Activated naive CD8-positive, alpha-beta T cell treated with anti-CD3 and anti-CD28 coated beads, Interleukin-2, amount 50 U/mL, for 24 hours (primary cell): ENCODE data around the gene ARHGAP23.
A peak's percentile ranks its signal among the peaks of the same experiment; 100 is the strongest.
"Not testable (repeated sequence)": the region's sequence is repeated elsewhere in the genome, so short reads cannot be mapped to it uniquely, and the experiment has no call there.

ENCODE experiments used
- ATAC-seq: fragments of 150-1000 bp; cut with Tn5 transposase; one replicate; pipeline ENCODE4 v1.10.0; 2021
- DNase-seq: peaks from one replicate; pipeline ENCODE4 v3.0.0; 2021
- H3K27ac Mint-ChIP-seq: one replicate; pipeline ENCODE4 v1.8.0; 2021; ENCODE audit warnings: mild to moderate bottlenecking, mixed read lengths
- H3K27me3 Mint-ChIP-seq: one replicate; pipeline ENCODE4 v1.8.0; 2021; ENCODE audit warnings: mixed read lengths
- H3K36me3 Mint-ChIP-seq: one replicate; pipeline ENCODE4 v1.8.0; 2021; ENCODE audit warnings: low read depth, mixed read lengths
- H3K4me1 Mint-ChIP-seq: one replicate; pipeline ENCODE4 v1.8.0; 2021; ENCODE audit warnings: mixed read lengths
- H3K4me3 Mint-ChIP-seq: one replicate; pipeline ENCODE4 v1.8.0; 2021; ENCODE audit warnings: mild to moderate bottlenecking, moderate library complexity, mixed read lengths
- H3K9me3 Mint-ChIP-seq: one replicate; pipeline ENCODE4 v1.8.0; 2021; ENCODE audit warnings: mixed read lengths

ARHGAP23 gene

GRCh38 chr17:38459567-38459966 is 31.3 kb downstream of the ARHGAP23 start:
- H3K27me3 Mint-ChIP-seq, result peaks cover 8% of the 10 kb centered on the region
- no peaks in the 10 kb centered on the region for H3K9me3 Mint-ChIP-seq
- H3K4me1 Mint-ChIP-seq, result peaks cover 4% of the 10 kb centered on the region
- DNase-seq (no peak), ATAC-seq (no peak)
- no peak overlapping the region for H3K27ac Mint-ChIP-seq
- no peak overlapping the region for H3K4me3 Mint-ChIP-seq
- no peaks in the 10 kb centered on the region for H3K36me3 Mint-ChIP-seq

DNA sequence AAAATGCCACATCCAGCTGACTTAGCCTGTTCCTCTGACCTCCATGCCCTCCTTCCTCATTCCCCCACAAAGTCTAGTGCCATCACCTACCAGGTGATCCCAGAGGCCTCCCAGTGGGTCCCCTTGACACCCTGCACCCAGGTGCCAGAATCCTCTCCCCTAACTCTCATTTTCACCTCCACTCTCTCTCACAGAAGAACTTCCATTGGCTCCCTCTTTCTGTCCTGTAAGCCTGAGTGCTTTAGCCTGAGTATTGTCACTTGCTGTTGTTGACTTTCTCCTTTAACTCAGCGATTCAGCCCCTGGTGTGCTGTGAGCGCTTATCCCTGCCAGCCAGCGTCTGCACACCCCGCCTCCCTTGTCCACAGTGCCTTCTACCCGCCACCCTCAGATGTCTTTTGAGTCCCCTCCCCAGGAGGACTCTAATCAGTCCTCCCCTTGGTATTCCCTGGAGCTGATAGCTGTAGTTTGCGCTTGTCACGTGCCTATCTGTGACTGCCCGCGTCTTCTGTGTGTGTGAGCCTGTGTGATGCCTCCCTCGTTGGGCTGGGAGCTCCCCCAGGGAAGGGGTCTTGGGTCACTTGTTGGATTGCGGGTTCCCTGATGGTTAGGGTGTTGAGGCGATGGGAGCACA is 31.9 kb downstream of the ARHGAP23 start:
- H3K4me1 Mint-ChIP-seq, result no peaks in the 10 kb centered on the region
- ATAC-seq (no peak), DNase-seq (no peak)
- no peaks in the 10 kb centered on the region for H3K36me3 Mint-ChIP-seq
- H3K27me3 Mint-ChIP-seq, result peaks cover 2% of the 10 kb centered on the region
- H3K27ac Mint-ChIP-seq, result no peak overlapping the region
- H3K9me3 Mint-ChIP-seq, result no peaks in the 10 kb centered on the region
- no peak overlapping the region for H3K4me3 Mint-ChIP-seq

GRCh38 chr17:38460716-38461630 is 32.7 kb downstream of the ARHGAP23 start:
- no peak overlapping the region for H3K27ac Mint-ChIP-seq
- no peaks in the 10 kb centered on the region for H3K9me3 Mint-ChIP-seq
- ATAC-seq, result no peak
- H3K36me3 Mint-ChIP-seq, result no peaks in the 10 kb centered on the region
- DNase-seq, result no peak
- H3K4me3 Mint-ChIP-seq, result no peak overlapping the region
- no peaks in the 10 kb centered on the region for H3K4me1 Mint-ChIP-seq
- H3K27me3 Mint-ChIP-seq, result peaks cover 1% of the 10 kb centered on the region

- H3K27ac Mint-ChIP-seq, result no peak overlapping the region
- H3K27me3 Mint-ChIP-seq, result no peaks in the 10 kb centered on the region
- no peaks in the 10 kb centered on the region for H3K4me1 Mint-ChIP-seq
- ATAC-seq (no peak), DNase-seq (no peak)
- no peaks in the 10 kb centered on the region for H3K36me3 Mint-ChIP-seq
- no peak overlapping the region for H3K4me3 Mint-ChIP-seq
- H3K9me3 Mint-ChIP-seq, result no peaks in the 10 kb centered on the region
Observed at GRCh38 chr17:38461683-38462082, 33.4 kb downstream of the ARHGAP23 start.

- H3K36me3 Mint-ChIP-seq, result no peaks in the 10 kb centered on the region
- no peaks in the 10 kb centered on the region for H3K4me1 Mint-ChIP-seq
- no peak for DNase-seq
- ATAC-seq, result no peak
- no peaks in the 10 kb centered on the region for H3K27me3 Mint-ChIP-seq
- no peak overlapping the region for H3K4me3 Mint-ChIP-seq
- H3K27ac Mint-ChIP-seq, result no peak overlapping the region
- H3K9me3 Mint-ChIP-seq, result no peaks in the 10 kb centered on the region
Observed at GRCh38 chr17:38463451-38463858, 35.2 kb downstream of the ARHGAP23 start.

DNA sequence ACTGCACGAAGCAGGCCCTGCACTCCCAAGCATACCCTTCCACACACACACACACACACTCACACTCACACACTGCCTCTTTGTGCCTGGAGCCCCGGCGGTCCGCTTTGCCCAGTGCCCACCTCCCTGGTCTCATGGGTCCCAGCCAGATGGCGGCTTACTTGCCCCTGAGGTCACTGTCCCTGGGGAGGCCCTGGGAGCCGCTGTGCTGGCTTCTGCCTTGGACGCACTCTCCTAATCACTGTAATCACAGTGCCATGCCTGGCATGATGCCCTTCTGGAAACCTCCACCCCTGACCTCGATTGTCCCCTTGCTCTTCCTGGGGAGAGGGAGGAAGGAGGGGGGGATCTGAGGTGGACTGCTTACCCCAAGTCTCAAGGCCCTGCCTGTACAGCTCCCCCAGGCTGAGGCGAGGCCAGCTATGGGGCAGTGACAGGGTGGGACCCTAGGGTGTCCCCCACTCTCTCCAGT is 36.0 kb downstream of the ARHGAP23 start:
- H3K27me3 Mint-ChIP-seq, result no peaks in the 10 kb centered on the region
- ATAC-seq, result no peak

DNA sequence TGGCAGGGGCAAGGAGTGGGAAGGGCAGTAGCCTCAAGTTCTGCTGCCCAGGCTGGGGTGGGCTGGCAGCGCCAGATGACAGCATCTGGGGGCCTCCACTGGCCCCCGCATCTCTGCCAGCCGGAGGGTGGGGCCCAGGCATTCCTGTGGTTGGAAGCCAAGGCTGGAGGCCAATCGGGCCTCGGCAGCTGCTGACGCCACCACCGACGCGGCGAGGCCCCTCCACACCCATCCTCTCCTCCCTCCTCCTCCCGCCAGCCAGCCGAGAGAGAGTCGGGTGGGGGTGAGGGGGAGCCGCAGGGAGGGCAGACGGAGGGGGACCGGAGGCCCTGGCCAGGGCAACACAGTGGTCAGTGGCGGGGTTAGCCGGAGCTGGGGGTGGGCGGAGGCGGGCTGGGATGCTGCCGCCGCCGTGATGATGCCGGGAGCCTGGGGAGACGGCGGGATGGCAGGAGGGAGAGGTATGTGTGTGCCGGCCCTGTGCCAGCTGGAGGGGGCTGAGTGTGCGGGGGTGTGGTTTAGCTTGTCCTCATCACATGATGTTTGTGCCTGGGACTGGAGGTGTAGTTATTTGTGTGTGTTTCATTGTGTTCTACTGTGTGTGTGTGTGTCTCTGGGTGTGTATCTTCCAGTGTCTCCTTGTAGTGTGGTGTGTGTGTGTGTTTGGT is 36.6 kb downstream of the ARHGAP23 start:
- Mint-ChIP-seq H3K4me3 (no peak overlapping the region), H3K27me3 (no peaks in the 10 kb centered on the region), H3K27ac (no peak overlapping the region), H3K9me3 (no peaks in the 10 kb centered on the region), H3K36me3 (no peaks in the 10 kb centered on the region), H3K4me1 (no peaks in the 10 kb centered on the region)
- ATAC-seq (no peak), DNase-seq (no peak)

More for the DNA sequence above, 36.0 kb downstream of the ARHGAP23 start:
- Mint-ChIP-seq H3K27ac (no peak overlapping the region), H3K36me3 (no peaks in the 10 kb centered on the region), H3K4me3 (no peak overlapping the region), H3K4me1 (no peaks in the 10 kb centered on the region), H3K9me3 (no peaks in the 10 kb centered on the region)
- no peak for DNase-seq

- Mint-ChIP-seq H3K27ac (no peak overlapping the region), H3K36me3 (no peaks in the 10 kb centered on the region), H3K4me3 (no peak overlapping the region), H3K4me1 (no peaks in the 10 kb centered on the region), H3K9me3 (no peaks in the 10 kb centered on the region), H3K27me3 (no peaks in the 10 kb centered on the region)
- DNase-seq (no peak), ATAC-seq (no peak)
Observed at GRCh38 chr17:38465391-38466345, 37.4 kb downstream of the ARHGAP23 start.

DNA sequence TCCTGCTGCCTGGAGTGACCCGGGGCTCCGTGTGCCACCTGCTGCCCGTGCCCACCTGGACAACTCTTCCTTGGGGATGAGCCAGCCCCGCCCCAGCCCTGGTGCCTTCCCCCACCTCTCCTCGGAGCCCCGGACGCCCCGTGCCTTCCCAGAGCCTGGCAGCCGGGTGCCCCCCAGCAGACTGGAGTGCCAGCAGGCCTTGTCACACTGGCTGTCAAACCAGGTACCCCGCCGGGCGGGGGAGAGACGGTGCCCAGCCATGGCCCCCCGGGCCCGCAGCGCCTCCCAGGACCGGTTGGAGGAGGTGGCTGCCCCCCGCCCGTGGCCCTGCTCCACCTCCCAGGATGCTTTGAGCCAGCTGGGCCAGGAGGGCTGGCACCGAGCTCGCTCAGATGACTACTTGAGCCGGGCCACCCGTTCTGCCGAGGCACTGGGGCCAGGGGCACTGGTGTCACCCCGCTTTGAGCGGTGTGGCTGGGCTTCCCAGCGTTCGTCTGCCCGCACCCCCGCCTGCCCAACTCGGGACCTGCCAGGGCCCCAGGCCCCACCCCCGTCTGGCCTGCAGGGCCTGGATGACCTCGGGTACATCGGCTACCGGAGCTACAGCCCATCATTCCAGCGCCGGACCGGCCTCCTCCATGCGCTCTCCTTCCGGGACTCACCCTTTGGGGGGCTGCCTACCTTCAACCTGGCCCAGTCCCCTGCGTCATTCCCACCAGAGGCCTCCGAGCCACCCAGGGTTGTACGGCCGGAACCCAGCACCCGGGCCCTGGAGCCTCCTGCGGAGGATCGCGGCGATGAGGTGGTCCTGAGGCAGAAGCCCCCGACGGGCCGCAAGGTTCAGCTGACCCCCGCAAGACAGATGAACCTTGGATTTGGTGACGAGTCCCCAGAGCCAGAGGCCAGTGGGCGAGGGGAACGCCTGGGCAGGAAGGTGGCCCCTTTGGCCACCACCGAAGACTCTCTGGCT is 38.4 kb downstream of the ARHGAP23 start:
- no peaks in the 10 kb centered on the region for H3K4me1 Mint-ChIP-seq
- no peak for ATAC-seq
- H3K36me3 Mint-ChIP-seq, result no peaks in the 10 kb centered on the region
- no peaks in the 10 kb centered on the region for H3K9me3 Mint-ChIP-seq
- no peak for DNase-seq
- no peak overlapping the region for H3K4me3 Mint-ChIP-seq
- H3K27me3 Mint-ChIP-seq, result no peaks in the 10 kb centered on the region
- H3K27ac Mint-ChIP-seq, result no peak overlapping the region

- Mint-ChIP-seq H3K4me3 (no peak overlapping the region), H3K36me3 (no peaks in the 10 kb centered on the region), H3K4me1 (no peaks in the 10 kb centered on the region), H3K9me3 (no peaks in the 10 kb centered on the region), H3K27me3 (no peaks in the 10 kb centered on the region), H3K27ac (no peak overlapping the region)
- no peak for DNase-seq
- ATAC-seq, result no peak
Observed at GRCh38 chr17:38467491-38467890, 39.2 kb downstream of the ARHGAP23 start.

DNA sequence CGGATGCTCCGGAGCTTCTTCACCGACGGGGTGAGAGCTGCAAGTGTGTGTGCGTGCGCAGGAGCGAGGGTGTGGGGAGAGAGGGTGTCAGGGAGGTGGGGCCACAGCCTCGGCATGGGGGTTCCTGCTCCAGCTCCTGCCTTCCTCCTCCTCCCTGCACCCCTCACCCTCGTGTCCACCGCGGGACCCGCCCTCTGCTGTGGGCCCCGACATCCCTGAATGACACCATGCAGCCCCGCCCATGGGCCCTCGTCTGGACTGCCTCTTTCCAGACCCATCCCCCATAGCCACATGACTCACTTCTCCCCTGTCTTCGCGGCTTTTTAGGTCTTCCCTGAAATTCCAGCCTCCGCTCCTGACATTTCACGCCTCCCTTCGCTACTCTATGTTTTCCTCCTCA is 41.6 kb downstream of the ARHGAP23 start:
- Mint-ChIP-seq H3K4me1 (no peaks in the 10 kb centered on the region), H3K4me3 (no peak overlapping the region), H3K27me3 (no peaks in the 10 kb centered on the region), H3K9me3 (no peaks in the 10 kb centered on the region), H3K27ac (no peak overlapping the region), H3K36me3 (no peaks in the 10 kb centered on the region)
- DNase-seq, result no peak
- ATAC-seq, result no peak

- H3K27me3 Mint-ChIP-seq, H3K36me3 Mint-ChIP-seq, H3K9me3 Mint-ChIP-seq, H3K27ac Mint-ChIP-seq, H3K4me1 Mint-ChIP-seq, H3K4me3 Mint-ChIP-seq, DNase-seq, ATAC-seq: not testable (repeated sequence)
Observed at GRCh38 chr17:38471253-38471652, 43.0 kb downstream of the ARHGAP23 start.

DNA sequence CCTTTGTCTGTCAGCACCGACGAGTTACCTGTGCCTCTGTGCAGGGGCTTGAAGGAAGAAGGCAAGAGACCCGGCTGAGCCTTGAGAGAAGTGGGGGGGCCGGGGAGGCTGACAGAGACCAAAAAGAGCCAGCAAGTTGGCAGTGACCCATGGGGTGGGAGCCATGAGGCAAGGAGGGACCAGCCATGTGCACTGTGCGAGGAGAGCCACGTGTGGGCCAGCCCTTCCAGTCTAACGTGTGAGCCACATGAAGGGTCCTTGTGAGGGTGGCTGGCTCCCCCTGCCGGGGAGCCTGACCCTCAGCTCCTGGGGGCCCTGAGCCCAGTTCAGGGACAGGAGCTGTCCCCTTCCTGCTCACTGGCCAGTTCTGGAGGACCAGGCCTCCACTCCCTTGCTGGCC is 46.4 kb downstream of the ARHGAP23 start:
- H3K4me1 Mint-ChIP-seq, H3K4me3 Mint-ChIP-seq, H3K9me3 Mint-ChIP-seq, ATAC-seq, H3K27me3 Mint-ChIP-seq, H3K27ac Mint-ChIP-seq, H3K36me3 Mint-ChIP-seq: not testable (repeated sequence)
- DNase-seq, result peak; percentile 10
